HepG2 (cell line): ENCODE measurements around the gene ZDHHC14. TPM values are rescaled to one million over a fixed set of nuclear protein-coding genes. Genes with fewer than 3 reads are reported as not detected.

Experiments
- ATAC-seq: fragments of 200-7000 bp; cut with Tn5 transposase; 3 replicates; pipeline ENCODE4 v1.9.1; 2020; ENCODE audit warnings: mild to moderate bottlenecking, moderate library complexity
- BruUV-seq: library from RNA; stranded (reverse); fragments of 400-500 nt; replicated peaks from 2 replicates; lab custom pipeline; 2021; lab: Mats Ljungman, UMichigan
- CTCF ChIA-PET: fragments of 300-600 bp; formaldehyde crosslinking; extraction: SDS; loops from one replicate; lab custom pipeline; 2021; ENCODE audit warnings: low total read pairs, inconsistent platforms, low intra/inter-chr PET ratio; lab: Yijun Ruan, JAX
- POLR2A ChIA-PET: fragments of 350-600 bp; sonication (Branson Sonifier 250); formaldehyde crosslinking; loops from one replicate; lab custom pipeline; 2020; ENCODE audit warnings: antibody characterized with exemption, inconsistent platforms; lab: Yijun Ruan, JAX
- DNase-seq: peaks from one replicate; pipeline ENCODE4 v3.0.0-alpha.2; 2015; ENCODE audit warnings: low spot score
- FAIRE-seq: peaks from 3 replicates; lab custom pipeline; 2011; peaks lifted over from hg19 to GRCh38; lab: Jason Lieb, UNC
- H2AFZ ChIP-seq: one replicate; pipeline ENCODE4 v1.6.1; 2011; ENCODE audit warnings: low read length, inconsistent platforms
- H3K27ac ChIP-seq: fragments of 300-600 bp; 3 replicates; pipeline ENCODE4 v1.8.0; 2011; ENCODE audit warnings: mixed run types, mild to moderate bottlenecking, mixed read lengths, low read length, inconsistent platforms; ENCODE audit not compliant: insufficient read depth; ENCODE audit errors: extremely low read length
- H3K27me3 ChIP-seq, 2 experiments: fragments of 200-600 bp in 1 of 2; 2 replicates in 1 of 2; 3 replicates in 1 of 2; pipeline versions ENCODE4 v1.6.0 to v1.8.0; 2011; ENCODE audit warnings: low read length in 2 of 2, mild to moderate bottlenecking in 2 of 2, moderate library complexity in 2 of 2, inconsistent platforms in 1 of 2; ENCODE audit not compliant: insufficient read depth in 2 of 2, control insufficient read depth in 1 of 2
- H3K36me3 ChIP-seq, 2 experiments: fragments of 200-600 bp in 1 of 2; replicated peaks in 1 of 2; 2 replicates in 1 of 2; 3 replicates in 1 of 2; pipeline versions ENCODE4 v1.5.1 to v1.8.0; 2011; ENCODE audit warnings: low read length in 2 of 2, inconsistent platforms in 1 of 2; ENCODE audit not compliant: insufficient read depth in 2 of 2, control insufficient read depth in 1 of 2
- H3K4me1 ChIP-seq: 2 replicates; pipeline ENCODE4 v1.5.1; 2012; ENCODE audit warnings: low read length, inconsistent platforms; ENCODE audit not compliant: insufficient read depth
- H3K4me2 ChIP-seq: 2 replicates; pipeline ENCODE4 v1.6.0; 2011; ENCODE audit warnings: low read depth, low read length, inconsistent platforms
- H3K4me3 ChIP-seq, 3 experiments: fragments of 200-600 bp in 1 of 3; sonication (generic), shearing (Covaris generic) in 1 of 3; replicated peaks in 1 of 3; 2 replicates each; pipeline ENCODE4 v1.5.1; 2011 to 2016; ENCODE audit warnings: low read length in 3 of 3, inconsistent platforms in 2 of 3, low read depth in 2 of 3, mild to moderate bottlenecking in 2 of 3, control low read depth in 1 of 3, mixed read lengths in 1 of 3; ENCODE audit not compliant: insufficient read depth in 1 of 3
- H3K79me2 ChIP-seq: one replicate; pipeline ENCODE4 v1.6.1; 2011; ENCODE audit warnings: low read length, inconsistent platforms; ENCODE audit not compliant: insufficient read depth
- H3K9ac ChIP-seq: 2 replicates; pipeline ENCODE4 v1.6.0; 2011; ENCODE audit warnings: mild to moderate bottlenecking, low read depth, low read length, inconsistent platforms; ENCODE audit not compliant: insufficient read depth
- H3K9me3 ChIP-seq: 2 replicates; pipeline ENCODE4 v1.5.1; 2012; ENCODE audit warnings: mild to moderate bottlenecking, low read length
- H4K20me1 ChIP-seq: 2 replicates; pipeline ENCODE4 v1.6.0; 2011; ENCODE audit warnings: inconsistent platforms, mild to moderate bottlenecking, low read length, moderate library complexity; ENCODE audit not compliant: insufficient read depth
- ADNP ChIP-seq: sonication (generic); formaldehyde crosslinking; IDR thresholded peaks from 2 replicates; pipeline ENCODE4 v1.4.0; 2020; ENCODE audit warnings: missing genetic modification reagents
- CBX2 ChIP-seq, 2 experiments: fragments of 200-600 bp in 1 of 2; sonication (generic); formaldehyde crosslinking in 1 of 2; IDR thresholded peaks; 2 replicates each; pipeline versions ENCODE4 v1.7.0 to v1.8.1; 2018 to 2022; ENCODE audit warnings: low read depth in 2 of 2, low read length in 1 of 2, mild to moderate bottlenecking in 1 of 2, missing genetic modification reagents in 1 of 2
- CREB1 ChIP-seq, 2 experiments: fragments of 450-650 bp in 1 of 2; IDR thresholded peaks; 2 replicates each; pipeline ENCODE4 v1.6.1; 2016 to 2017; ENCODE audit warnings: control low read depth in 1 of 2, mild to moderate bottlenecking in 1 of 2, missing compliant biosample characterization in 1 of 2, missing genetic modification characterization in 1 of 2
- CSRNP2 ChIP-seq: sonication (generic); formaldehyde crosslinking; conservative IDR thresholded peaks from 2 replicates; pipeline ENCODE4 v1.8.0; 2022; ENCODE audit warnings: low read depth, missing genetic modification reagents
- ELK4 ChIP-seq: sonication (generic); formaldehyde crosslinking; IDR thresholded peaks from 2 replicates; pipeline ENCODE4 v1.9.0; 2021; ENCODE audit warnings: missing genetic modification reagents, borderline replicate concordance
- KAT7 ChIP-seq: IDR thresholded peaks from 2 replicates; pipeline ENCODE4 v1.6.1; 2018; ENCODE audit warnings: borderline replicate concordance, missing compliant biosample characterization
- SMC3 ChIP-seq: IDR thresholded peaks from 2 replicates; pipeline ENCODE4 v1.6.1; 2011; ENCODE audit warnings: low read length, improper control_type of control experiment
- TOPORS ChIP-seq: sonication (generic); formaldehyde crosslinking; IDR thresholded peaks from 2 replicates; pipeline ENCODE4 v1.8.0; 2023; ENCODE audit warnings: mild to moderate bottlenecking, missing genetic modification reagents
- ZFP82 ChIP-seq: sonication (generic); formaldehyde crosslinking; IDR thresholded peaks from 2 replicates; pipeline ENCODE4 v1.5.1; 2020; ENCODE audit warnings: mild to moderate bottlenecking, missing genetic modification reagents, borderline replicate concordance
- ZNF124 ChIP-seq: sonication (generic); formaldehyde crosslinking; IDR thresholded peaks from 2 replicates; pipeline ENCODE4 v1.4.0; 2020; ENCODE audit warnings: missing genetic modification reagents
- ZNF160 ChIP-seq: sonication (generic); formaldehyde crosslinking; IDR thresholded peaks from 2 replicates; pipeline ENCODE4 v1.8.0; 2022; ENCODE audit warnings: mild to moderate bottlenecking, inconsistent platforms, missing genetic modification reagents
- ZNF441 ChIP-seq: sonication (generic); formaldehyde crosslinking; IDR thresholded peaks from 2 replicates; pipeline ENCODE4 v1.7.0; 2021; ENCODE audit warnings: missing genetic modification reagents, borderline replicate concordance
- ZNF607 ChIP-seq: sonication (generic); formaldehyde crosslinking; IDR thresholded peaks from 2 replicates; pipeline ENCODE4 v1.5.1; 2020; ENCODE audit warnings: missing genetic modification reagents, mild to moderate bottlenecking, borderline replicate concordance
- ZNF614 ChIP-seq: IDR thresholded peaks from 2 replicates; pipeline ENCODE4 v1.6.1; 2018; ENCODE audit warnings: missing biosample characterization, missing genetic modification reagents, inconsistent platforms, borderline replicate concordance
- ZNF672 ChIP-seq: sonication (generic); formaldehyde crosslinking; IDR thresholded peaks from 2 replicates; pipeline ENCODE4 v1.8.1; 2022; ENCODE audit warnings: missing genetic modification reagents
- ZNF782 ChIP-seq: sonication (generic); formaldehyde crosslinking; IDR thresholded peaks from 2 replicates; pipeline ENCODE4 v1.4.0; 2020; ENCODE audit warnings: missing genetic modification reagents, mild to moderate bottlenecking, borderline replicate concordance
- ZNF816 ChIP-seq: sonication (generic); formaldehyde crosslinking; IDR thresholded peaks from 2 replicates; pipeline ENCODE4 v1.8.0; 2022; ENCODE audit warnings: missing genetic modification reagents, mild to moderate bottlenecking, borderline replicate concordance
- WGBS: methylation state at CpG from one replicate; pipeline ENCODE4 v1.1.6; 2017; ENCODE audit warnings: low lambda C conversion rate; 5-methylcytosine and 5-hydroxymethylcytosine counted together
- in situ Hi-C: cut with HindIII; loops from 2 replicates; pipeline ENCODE4 v1.10.0; 2017; ENCODE audit warnings: low pct_unique_long_range_greater_than_20kb; ENCODE audit not compliant: extremely low pct_ligation_motif_present
- intact Hi-C: fragments of 100-400 bp; cut with micrococcal nuclease; formaldehyde crosslinking; loops from one replicate; pipeline ENCODE4 v1.10.0; 2022; ENCODE audit not compliant: unreplicated experiment
- polyA plus RNA-seq, 8 experiments: library from polyadenylated mRNA; depleted of rRNA in 3 of 8; stranded (reverse) in 7 of 8; unstranded in 1 of 8; fragments of >200 nt; fragmentation: Illumina TruSeq in 4 of 8; extraction: Trizol in 4 of 8; gene quantifications; 2 replicates each; pipeline versions ENCODE4 v1.2.1 to v1.2.3, GENCODE V29; 2011 to 2016; ENCODE audit warnings: low read depth in 4 of 8, missing spikeins in 1 of 8, mixed read lengths in 1 of 8; ENCODE audit not compliant: insufficient read depth in 1 of 8
- total RNA-seq, 5 experiments: library from RNA; depleted of rRNA; stranded (reverse); fragments of >200 nt; fragmentation: Illumina TruSeq; extraction: Trizol; gene quantifications; 2 replicates each; pipeline ENCODE4 v1.2.3, GENCODE V29; 2016; ENCODE audit warnings: low read depth in 1 of 5
- TF ChIP-seq, protein P1 (sequence below): IDR thresholded peaks from 2 replicates; pipeline ENCODE4 v1.6.1; 2016; ENCODE audit warnings: low read depth, control low read depth
- TF ChIP-seq, protein P2 (sequence below): sonication (generic); formaldehyde crosslinking; IDR thresholded peaks from 2 replicates; pipeline ENCODE4 v1.8.0; 2022; ENCODE audit warnings: missing genetic modification reagents, mild to moderate bottlenecking, inconsistent platforms, borderline replicate concordance

ZDHHC14 gene
- total and polyA plus RNA-seq, 2 of the 13 experiments (the other 11 are each of a cell fraction or from before 2014, with no cell fraction given): 3.7 to 9.5 TPM

- CTCF ChIA-PET: no interaction called here
- peak overlapping the region; percentile 95 for H3K4me2 ChIP-seq
- peak overlapping the region; percentile 95 for H3K27ac ChIP-seq
- TF ChIP-seq ZFP82 (peak; percentile 66; the same call in 1 of the 2 replicates), ZNF614 (CRISPR knock-in tag) (no peak), CSRNP2 (CRISPR knock-in tag) (no peak), SMC3 (no peak), ADNP (CRISPR knock-in tag) (0 out of 2 replicates have a peak, but pooled peaks have one; percentile 3), ZNF124 (no peak), ZNF782 (CRISPR knock-in tag) (no peak), ZNF607 (CRISPR knock-in tag) (peak; percentile 35; the same call in 1 of the 2 replicates), ZNF672 (CRISPR knock-in tag) (no peak), KAT7 (0 out of 2 replicates have a peak, but pooled peaks have one; percentile 13), CBX2 (IDR thresholded peaks at IDR 0.05; ENCODE audit: low read depth, low read length) (no peak), CBX2 (CRISPR knock-in tag; IDR thresholded peaks at IDR 0.05; ENCODE audit: low read depth) (no peak), ELK4 (CRISPR knock-in tag) (no peak), TOPORS (CRISPR knock-in tag) (no peak), CREB1 (IDR thresholded peaks at IDR 0.05) (no peak), CREB1 (CRISPR knock-in tag; IDR thresholded peaks at IDR 0.05) (no peak), ZNF160 (CRISPR knock-in tag) (no peak), ZNF816 (CRISPR knock-in tag) (0 out of 2 replicates have a peak, but pooled peaks have one; percentile 56), ZNF441 (CRISPR knock-in tag) (peak; percentile 10)
- TF ChIP-seq, protein P1, sequence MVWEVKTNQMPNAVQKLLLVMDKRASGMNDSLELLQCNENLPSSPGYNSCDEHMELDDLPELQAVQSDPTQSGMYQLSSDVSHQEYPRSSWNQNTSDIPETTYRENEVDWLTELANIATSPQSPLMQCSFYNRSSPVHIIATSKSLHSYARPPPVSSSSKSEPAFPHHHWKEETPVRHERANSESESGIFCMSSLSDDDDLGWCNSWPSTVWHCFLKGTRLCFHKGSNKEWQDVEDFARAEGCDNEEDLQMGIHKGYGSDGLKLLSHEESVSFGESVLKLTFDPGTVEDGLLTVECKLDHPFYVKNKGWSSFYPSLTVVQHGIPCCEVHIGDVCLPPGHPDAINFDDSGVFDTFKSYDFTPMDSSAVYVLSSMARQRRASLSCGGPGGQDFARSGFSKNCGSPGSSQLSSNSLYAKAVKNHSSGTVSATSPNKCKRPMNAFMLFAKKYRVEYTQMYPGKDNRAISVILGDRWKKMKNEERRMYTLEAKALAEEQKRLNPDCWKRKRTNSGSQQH: 0 out of 2 replicates have a peak, but pooled peaks have one; percentile 17
- TF ChIP-seq, protein P2, sequence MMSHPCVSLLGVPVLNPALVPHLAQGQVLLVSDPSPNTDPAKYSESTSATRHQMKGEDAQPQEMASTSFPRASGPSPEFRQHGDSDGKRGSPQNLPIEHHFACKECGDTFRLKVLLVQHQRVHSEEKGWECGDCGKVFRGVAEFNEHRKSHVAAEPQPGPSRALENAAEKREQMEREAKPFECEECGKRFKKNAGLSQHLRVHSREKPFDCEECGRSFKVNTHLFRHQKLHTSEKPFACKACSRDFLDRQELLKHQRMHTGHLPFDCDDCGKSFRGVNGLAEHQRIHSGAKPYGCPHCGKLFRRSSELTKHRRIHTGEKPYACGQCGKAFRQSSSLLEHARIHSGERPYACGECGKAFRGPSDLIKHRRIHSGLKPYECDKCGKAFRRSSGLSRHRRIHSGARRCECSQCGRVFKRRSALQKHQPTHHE: no peak
Measured at GRCh38 chr6:157539421-157539822, 158.4 kb downstream of the ZDHHC14 start.

More at GRCh38 chr6:157539421-157539822, 158.4 kb downstream of the ZDHHC14 start:
- 23% methylated on average over 10 of the region's 10 CpGs for WGBS
- DNase-seq (no peak), FAIRE-seq (no peak), ATAC-seq (peak; percentile 50)
- Histone ChIP-seq H3K9ac (peak overlapping the region; percentile 83), H3K27me3 (no peaks in the 10 kb centered on the region), H3K4me3 (peak overlapping the region; percentile 47 to 68 (median 48)), H4K20me1 (no peaks in the 10 kb centered on the region), H3K36me3 (peaks cover 3 to 9% of the 10 kb centered on the region in 2 experiments; a peak in 3 of 5 replicates), H3K79me2 (peaks cover 7% of the 10 kb centered on the region), H2AFZ (no peak overlapping the region), H3K9me3 (no peaks in the 10 kb centered on the region), H3K4me1 (peaks cover 80% of the 10 kb centered on the region)
- POLR2A ChIA-PET: interaction anchor here (0.8 to 7.2 kb wide), 10 partner anchors 8 to 222 kb away, joined by 3 to 112 read pairs (median 6); partner anchors contain the start of gene TMEM242
- intact Hi-C loops (no loop called here), in situ Hi-C loops (no loop called here)
- BruUV-seq: TSS peak; percentile 99
